Embryonic facial prominence (tissue), 1 donor: ENCODE data around the gene CSGALNACT2.
"Not testable (repeated sequence)": the region's sequence is repeated elsewhere in the genome, so short reads cannot be mapped to it uniquely, and the experiment has no call there.

Experiments
- DNase-seq: peaks from one replicate; pipeline ENCODE4 v3.0.0-alpha.2; 2016; ENCODE audit errors: extremely low spot score

Gene CSGALNACT2

GRCh38 chr10:43138021-43138756 lies at the start of gene CSGALNACT2:
CSGALNACT2 (plus strand) TSS chr10:43138445; CDS start chr10:43155150, 16,705 bp downstream.
- peak; percentile 71 for DNase-seq

- no peak for DNase-seq
Observed at GRCh38 chr10:43089519-43089918, 48.7 kb upstream of the CSGALNACT2 start.

- DNase-seq: no peak
Observed at GRCh38 chr10:43090188-43090587, 48.1 kb upstream of the CSGALNACT2 start.

GRCh38 chr10:43090664-43091063 lies 47.6 kb upstream of the CSGALNACT2 start:
- DNase-seq: no peak

GRCh38 chr10:43091846-43092245 lies 46.4 kb upstream of the CSGALNACT2 start:
- no peak for DNase-seq

GRCh38 chr10:43093423-43094076 lies 44.7 kb upstream of the CSGALNACT2 start:
- DNase-seq: no peak

GRCh38 chr10:43094085-43094484 lies 44.2 kb upstream of the CSGALNACT2 start:
- DNase-seq: no peak

GRCh38 chr10:43099339-43099738 lies 38.9 kb upstream of the CSGALNACT2 start:
- not testable (repeated sequence) for DNase-seq

- DNase-seq: no peak
Observed at GRCh38 chr10:43099928-43100327, 38.3 kb upstream of the CSGALNACT2 start.

GRCh38 chr10:43100366-43100765 lies 37.9 kb upstream of the CSGALNACT2 start:
- no peak for DNase-seq

GRCh38 chr10:43102063-43102828 lies 36.0 kb upstream of the CSGALNACT2 start:
- DNase-seq: no peak

GRCh38 chr10:43105102-43105955 lies 32.9 kb upstream of the CSGALNACT2 start:
- DNase-seq: peak; percentile 31

GRCh38 chr10:43105956-43106229 lies 32.4 kb upstream of the CSGALNACT2 start:
- no peak for DNase-seq

- DNase-seq: no peak
Observed at GRCh38 chr10:43106256-43107091, 31.8 kb upstream of the CSGALNACT2 start.

- no peak for DNase-seq
Observed at GRCh38 chr10:43108951-43109350, 29.3 kb upstream of the CSGALNACT2 start.

GRCh38 chr10:43109671-43110249 lies 28.5 kb upstream of the CSGALNACT2 start:
- no peak for DNase-seq

GRCh38 chr10:43110338-43111071 lies 27.7 kb upstream of the CSGALNACT2 start:
- DNase-seq: no peak

- DNase-seq: no peak
Observed at GRCh38 chr10:43111101-43111500, 27.1 kb upstream of the CSGALNACT2 start.

GRCh38 chr10:43111921-43112607 lies 26.2 kb upstream of the CSGALNACT2 start:
- DNase-seq: no peak
